Measurements from ENCODE around the gene TEX2. TPM values are rescaled to one million over a fixed set of nuclear protein-coding genes. Genes with fewer than 3 reads are reported as not detected.
"Not testable (repeated sequence)": the region's sequence is repeated elsewhere in the genome, so short reads cannot be mapped to it uniquely, and the experiment has no call there.

The TEX2 gene
- total RNA-seq, 1 donor from 2014 or later = 34.9 TPM

- DNase-seq = peak; percentile 86
Measured at GRCh38 chr17:64133546-64134215, 129.4 kb downstream of the TEX2 start.

DNA sequence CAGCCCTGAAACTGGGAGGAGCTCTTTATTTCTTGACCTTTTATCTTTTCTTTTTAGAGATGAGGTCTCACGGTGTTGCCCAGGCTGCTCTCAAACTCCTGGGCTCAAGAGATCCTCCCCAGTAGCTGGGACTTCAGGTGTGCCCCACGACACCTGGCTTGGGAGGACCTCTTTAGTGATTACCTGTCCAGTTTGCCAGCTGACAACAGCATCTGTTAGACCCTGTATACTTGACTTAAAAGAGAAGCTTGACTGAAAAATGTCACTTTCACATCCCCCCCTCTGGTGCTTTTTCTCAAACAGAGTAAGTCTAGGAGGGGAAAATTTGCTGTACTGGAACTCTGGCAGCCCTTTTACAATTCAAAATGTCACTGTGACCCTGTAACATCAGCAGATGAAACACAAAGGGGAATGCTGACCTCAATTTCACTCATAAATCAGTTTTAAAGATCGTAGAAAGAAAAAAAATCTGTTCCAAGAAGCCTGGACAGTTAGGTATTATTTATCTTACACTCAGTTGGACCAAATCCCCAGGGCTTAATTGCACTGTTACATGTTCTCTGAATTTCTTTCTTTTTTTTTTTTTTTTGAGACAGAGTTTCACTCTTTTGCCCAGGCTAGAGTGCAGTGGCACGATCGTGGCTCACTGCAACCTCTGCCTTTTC lies 131.3 kb downstream of the TEX2 start:
- no peak for DNase-seq

- DNase-seq = peak; percentile 87
Measured at GRCh38 chr17:64130559-64131001, 132.5 kb downstream of the TEX2 start.

DNA sequence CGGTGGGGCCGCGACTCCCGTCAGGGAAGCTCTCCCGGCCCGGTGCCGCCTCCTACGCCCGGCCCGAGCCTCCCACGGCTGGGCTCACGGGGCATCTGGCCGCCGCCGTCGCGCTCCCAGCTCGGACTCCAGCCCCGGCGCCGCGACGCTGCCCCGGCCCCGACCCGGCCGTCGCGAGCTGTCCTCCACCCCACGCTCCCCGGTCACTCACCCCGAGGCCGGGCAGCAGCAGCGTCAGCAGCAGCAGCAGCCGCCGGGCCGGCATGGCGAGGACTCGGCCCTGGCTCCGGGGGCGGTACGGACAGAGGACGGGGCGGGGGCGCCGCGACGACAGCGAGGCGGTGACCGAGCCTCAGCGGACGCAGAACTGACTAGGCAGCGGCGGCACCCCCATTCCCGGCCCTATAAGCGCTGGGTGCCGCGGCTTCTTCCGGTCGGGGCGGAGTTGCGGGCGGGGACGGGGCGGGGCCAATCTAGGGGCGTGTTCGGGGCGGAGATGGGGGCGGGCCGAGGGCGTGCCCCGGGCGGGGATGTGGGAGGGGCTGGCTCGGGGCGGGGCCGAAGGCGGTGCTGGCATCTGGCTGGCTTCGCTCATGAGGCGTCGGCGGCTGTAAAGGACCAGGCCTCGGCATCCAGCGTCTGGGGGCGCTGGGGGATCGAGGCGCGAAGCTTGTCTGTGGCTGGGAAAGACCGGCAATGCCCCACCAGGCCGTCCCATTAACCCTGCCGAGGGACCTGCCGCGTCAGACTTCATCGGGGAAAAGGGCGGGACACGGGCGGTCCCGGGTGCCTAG lies 133.1 kb downstream of the TEX2 start, which contains the start of gene ERN1:
ERN1 (minus strand) TSS at position 380 of the 794 bp plus-strand sequence; CDS start at position 265, 115 bp downstream.
- peak; percentile 97 for DNase-seq

DNA sequence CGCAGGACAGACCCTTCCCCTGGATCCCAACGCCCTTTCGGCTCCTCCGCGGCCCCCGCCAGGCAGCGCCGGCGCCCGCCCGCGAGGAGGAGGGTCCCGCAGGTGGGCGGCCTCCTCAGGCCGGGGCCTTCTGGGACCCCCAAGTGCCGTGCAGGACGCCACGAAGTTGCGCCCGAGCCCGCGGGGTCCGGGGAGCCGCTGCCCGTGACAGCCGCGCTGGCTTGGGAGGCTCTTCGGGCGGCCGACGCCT lies 133.6 kb downstream of the TEX2 start:
- no peak for DNase-seq

GRCh38 chr17:64128787-64129514 lies 134.1 kb downstream of the TEX2 start:
- DNase-seq = peak; percentile 65

DNA sequence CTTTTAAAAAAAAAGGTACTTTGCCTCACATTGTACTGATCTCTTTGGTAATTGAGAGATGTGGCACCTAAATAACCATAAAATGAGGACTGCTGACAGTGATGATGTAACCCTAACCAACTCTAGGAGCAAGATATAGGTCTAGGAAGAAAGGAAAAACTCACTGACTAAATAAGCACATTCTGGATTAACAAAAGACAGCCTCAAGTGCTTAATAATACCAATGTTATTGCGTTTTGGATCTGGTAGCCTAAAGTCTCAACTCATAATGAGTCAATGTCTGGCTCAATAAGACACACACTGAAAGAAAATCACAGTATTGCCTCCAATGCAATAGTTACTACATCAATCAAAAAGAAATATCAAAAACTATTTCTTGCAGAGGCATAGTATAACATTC lies 136.1 kb downstream of the TEX2 start:
- DNase-seq = no peak

GRCh38 chr17:64125937-64126336 lies 137.1 kb downstream of the TEX2 start:
- no peak for DNase-seq

- no peak for DNase-seq
Measured at GRCh38 chr17:64124609-64125008, 138.5 kb downstream of the TEX2 start.

GRCh38 chr17:64123114-64123513 lies 139.9 kb downstream of the TEX2 start:
- DNase-seq = no peak

DNA sequence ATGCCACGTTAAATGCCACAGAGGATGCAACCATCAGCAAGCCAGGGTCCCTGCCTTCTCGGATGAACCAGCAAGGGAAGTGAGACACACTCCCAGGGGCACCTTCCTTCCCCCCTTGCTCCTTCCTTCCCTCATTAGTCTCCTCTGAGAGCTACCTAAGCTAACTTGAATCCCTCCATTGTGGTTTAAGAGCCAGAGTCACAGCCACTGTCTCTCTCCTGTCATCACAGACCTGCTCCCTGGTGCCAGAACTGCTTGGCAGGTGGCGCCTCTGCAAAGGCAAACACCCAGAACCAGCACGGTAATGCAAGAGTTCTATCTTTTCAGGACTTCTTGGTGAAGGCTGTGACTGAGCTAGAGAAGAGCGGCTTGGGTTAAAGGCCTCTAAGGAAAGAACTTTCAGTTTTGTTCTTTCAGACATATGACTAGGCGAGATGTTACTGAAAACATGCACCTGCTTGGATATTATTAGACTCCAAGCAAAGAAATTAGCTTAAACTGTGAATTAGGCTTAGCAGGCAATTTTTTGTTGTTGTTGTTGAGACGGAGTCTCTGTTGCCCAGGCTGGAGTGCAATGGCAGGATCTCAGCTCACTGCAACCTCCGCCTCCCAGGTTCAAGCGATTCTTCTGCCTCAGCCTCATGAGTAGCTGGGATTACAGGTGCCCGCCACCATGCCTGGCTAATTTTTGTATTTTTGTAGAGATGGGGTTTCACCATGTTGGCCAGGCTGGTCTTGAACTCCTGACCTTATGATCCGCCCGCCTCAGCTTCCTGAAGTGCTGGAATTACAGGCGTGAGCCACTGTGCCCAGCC lies 141.9 kb downstream of the TEX2 start:
- DNase-seq = not testable (repeated sequence)

- no peak for DNase-seq
Measured at GRCh38 chr17:64120159-64120810, 142.8 kb downstream of the TEX2 start.

DNA sequence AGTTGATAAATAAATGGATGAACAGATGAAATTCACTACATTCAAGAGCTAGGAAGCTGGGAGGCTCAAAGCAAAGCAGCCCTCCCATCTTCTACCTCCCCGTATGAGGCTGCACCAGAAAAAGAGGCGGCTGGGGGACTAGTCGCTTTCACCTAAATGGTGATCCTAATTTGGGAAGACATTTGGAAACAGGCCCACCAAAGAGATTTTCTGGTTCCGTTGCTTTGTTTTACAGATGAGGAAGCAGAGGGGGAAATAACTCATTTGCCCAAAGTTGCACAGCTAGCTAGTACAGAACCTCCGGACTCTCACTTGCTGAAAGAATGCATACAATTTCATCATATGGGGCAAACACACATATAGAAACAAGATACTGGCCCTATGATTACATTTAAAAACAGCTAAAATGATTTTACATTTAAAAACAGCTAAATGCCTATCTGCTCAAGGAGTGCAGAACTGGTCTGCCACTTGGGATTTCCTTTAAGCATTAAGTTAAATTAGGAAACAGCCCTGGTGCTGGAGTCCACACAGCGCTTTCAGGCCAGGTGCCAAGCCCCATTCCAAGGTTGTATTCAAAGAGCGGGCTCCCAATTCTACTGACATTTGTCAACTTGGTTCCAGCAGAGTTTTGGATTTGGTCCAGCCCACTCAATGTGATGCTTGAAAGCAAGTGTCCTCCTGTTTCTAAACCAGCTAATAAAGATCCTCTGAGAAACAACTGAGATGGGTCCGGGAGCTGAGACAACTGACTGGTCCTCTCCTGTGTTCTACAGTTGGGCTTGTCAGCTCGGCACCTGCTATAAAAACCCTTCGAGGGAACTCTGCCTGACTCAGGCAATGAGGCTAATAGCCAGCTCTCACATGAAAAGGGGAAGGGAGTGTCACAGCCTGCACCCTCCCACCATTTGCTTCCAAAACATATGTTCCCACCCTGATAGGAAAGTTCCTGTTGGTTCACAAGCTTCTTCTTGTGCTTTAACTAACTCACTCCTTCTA lies 144.8 kb downstream of the TEX2 start:
- DNase-seq = peak; percentile 33

DNA sequence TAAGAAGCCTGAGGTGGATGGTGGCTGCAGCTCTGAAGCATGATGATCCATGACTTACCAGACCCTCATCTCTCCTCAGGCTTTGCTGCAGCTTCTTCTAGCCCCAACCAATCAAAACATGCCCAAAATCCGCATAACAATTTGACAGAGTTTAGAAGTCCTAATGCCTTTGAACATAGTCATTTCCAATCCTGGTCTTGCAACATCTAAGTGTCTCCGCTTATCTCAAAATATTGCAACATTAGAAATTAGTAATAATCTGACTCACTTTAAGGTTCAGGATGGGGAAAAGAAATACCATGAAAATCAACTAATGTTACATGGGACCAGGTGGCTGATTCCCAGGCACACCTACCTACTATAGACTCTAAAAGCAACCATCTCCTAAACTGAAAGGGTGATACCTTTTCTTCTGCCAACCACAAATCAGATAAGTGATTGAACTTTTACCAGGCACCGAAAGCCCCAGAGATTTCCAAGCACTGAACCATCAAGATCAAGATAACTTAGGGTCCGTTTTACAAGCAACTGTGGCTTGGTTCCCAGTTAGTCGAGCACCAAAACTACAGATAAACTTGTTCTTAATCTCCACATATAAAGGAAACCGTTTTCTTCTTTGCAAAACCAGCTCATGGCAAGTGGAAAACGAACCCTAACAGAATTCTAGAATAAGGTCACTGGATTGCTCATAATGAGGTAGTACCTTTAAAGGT lies 147.1 kb downstream of the TEX2 start:
- DNase-seq = no peak

GRCh38 chr17:64115043-64115698 lies 147.9 kb downstream of the TEX2 start:
- DNase-seq = no peak

DNA sequence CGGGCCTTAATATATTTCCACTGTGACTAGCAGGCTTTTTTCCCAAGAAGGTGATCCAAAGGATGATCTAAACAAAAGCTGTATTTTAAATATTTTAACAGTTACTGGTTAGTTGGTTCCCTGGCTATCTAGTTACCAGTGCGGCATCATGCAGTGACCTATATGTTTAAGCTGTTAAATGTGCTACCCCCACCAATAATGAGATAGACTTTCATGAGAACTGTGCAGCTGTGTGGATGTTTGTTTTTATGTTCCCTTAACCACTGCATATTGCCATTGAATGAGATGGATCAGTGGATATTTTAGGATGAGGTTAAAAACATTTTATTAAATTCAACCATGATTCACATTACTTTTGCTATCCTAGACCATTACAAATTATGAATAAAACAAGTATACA lies 150.1 kb downstream of the TEX2 start:
- no peak for DNase-seq

DNA sequence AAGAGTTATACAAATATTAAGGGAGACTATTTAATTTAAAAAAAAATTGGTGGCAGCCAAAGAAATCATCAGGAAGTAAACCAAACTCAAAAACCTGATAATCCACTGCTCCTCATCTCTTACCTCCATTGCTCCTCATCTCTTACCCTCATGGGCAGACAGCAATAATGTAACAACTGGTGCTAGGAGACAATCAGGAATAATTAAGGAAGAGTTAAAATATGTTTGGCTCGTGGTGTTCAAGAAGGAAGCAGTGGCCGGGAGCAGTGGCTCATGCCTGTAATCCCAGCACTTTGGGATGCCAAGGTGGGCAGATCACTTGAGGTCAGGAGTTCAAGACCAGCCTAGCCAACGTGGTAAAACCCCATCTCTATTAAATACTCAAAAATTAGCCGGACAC lies 151.2 kb downstream of the TEX2 start:
- DNase-seq = no peak

DNA sequence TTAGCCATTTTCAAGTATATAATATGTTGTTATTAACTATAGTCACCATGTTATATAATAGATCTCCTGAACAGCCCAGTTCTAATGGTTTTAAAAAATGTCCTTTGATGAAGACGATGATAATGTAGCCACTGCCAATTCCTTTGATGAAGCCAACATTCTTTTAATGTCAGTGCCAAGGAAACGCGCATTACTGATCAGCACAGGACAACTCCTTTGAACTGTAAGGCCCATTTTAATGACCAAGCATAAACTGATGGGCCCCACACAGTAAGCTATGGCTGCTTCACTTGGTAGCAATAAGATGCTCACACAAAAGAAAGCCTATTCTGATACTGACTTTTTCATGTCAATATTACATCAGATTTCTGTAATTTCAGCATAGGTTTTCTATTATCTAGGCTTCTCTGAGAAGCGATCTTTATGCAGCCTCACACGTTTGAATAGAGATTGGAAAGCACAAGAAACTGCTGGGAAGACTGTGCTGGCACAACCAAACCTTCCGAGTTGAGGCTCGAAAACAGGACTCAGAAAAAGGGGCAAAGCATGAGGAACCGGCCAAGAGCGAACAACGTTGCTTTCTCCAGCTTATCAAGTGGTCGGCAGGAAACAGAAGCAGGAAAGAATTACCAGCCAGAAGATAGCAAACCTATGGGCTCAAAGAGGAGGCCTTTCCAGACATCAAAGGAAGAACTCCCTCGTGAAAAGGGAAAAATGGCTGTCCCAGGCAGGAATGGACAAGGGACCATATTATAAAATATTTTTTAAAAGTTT lies 152.5 kb downstream of the TEX2 start:
- DNase-seq = peak; percentile 21
